ENCODE results near the gene PPP2R3A.
"Not testable (repeated sequence)": the region's sequence is repeated elsewhere in the genome, so short reads cannot be mapped to it uniquely, and the experiment has no call there.

PPP2R3A gene

GRCh38 chr3:136122006-136122405 lies 156.5 kb downstream of the PPP2R3A start:
- Histone ChIP-seq H3K4me3 (ENCODE audit: low read length) (no peak overlapping the region), H4K20me1 (ENCODE audit: insufficient read depth, low read length) (no peaks in the 10 kb centered on the region), H3K9me3 (replicated peaks; ENCODE audit: insufficient read depth, low read length) (no peaks in the 10 kb centered on the region), H3K4me2 (ENCODE audit: low read depth, low read length) (no peak overlapping the region), H3K36me3 (replicated peaks; ENCODE audit: insufficient read depth, low read length) (no peaks in the 10 kb centered on the region), H3K4me1 (ENCODE audit: low read length) (no peaks in the 10 kb centered on the region; the same call in 1 of the 2 replicates), H3K9ac (ENCODE audit: low read length) (no peak overlapping the region), H3K79me2 (ENCODE audit: low read length) (no peaks in the 10 kb centered on the region), H3K27ac (ENCODE audit: low read length) (no peak overlapping the region), H2AFZ (ENCODE audit: low read length) (no peak overlapping the region), H3K27me3 (replicated peaks; ENCODE audit: insufficient read depth, low read length) (no peaks in the 10 kb centered on the region), H3F3A (ENCODE audit: insufficient read depth, low read length) (no peaks in the 10 kb centered on the region), H3K9me2 (replicated peaks; ENCODE audit: insufficient read depth, low read length) (no peaks in the 10 kb centered on the region)
- no peak for DNase-seq
- TF ChIP-seq EZH2phosphoT487 (IDR thresholded peaks at IDR 0.05; ENCODE audit: low read length) (no peak), CTCF (IDR thresholded peaks at IDR 0.05; ENCODE audit: low read length) (no peak), EZH2 (optimal IDR thresholded peaks at IDR 0.05; ENCODE audit: low read depth, low read length) (no peak)

- not testable (repeated sequence) for H3K27ac ChIP-seq (ENCODE audit: low read length); H3F3A ChIP-seq (ENCODE audit: insufficient read depth, low read length); H3K9me3 ChIP-seq (replicated peaks; ENCODE audit: insufficient read depth, low read length); H4K20me1 ChIP-seq (ENCODE audit: insufficient read depth, low read length); H3K9me2 ChIP-seq (replicated peaks; ENCODE audit: insufficient read depth, low read length); H3K79me2 ChIP-seq (ENCODE audit: low read length); DNase-seq; H3K4me3 ChIP-seq (ENCODE audit: low read length); H3K4me1 ChIP-seq (ENCODE audit: low read length); H3K36me3 ChIP-seq (replicated peaks; ENCODE audit: insufficient read depth, low read length); H3K9ac ChIP-seq (ENCODE audit: low read length); H2AFZ ChIP-seq (ENCODE audit: low read length); H3K4me2 ChIP-seq (ENCODE audit: low read depth, low read length); H3K27me3 ChIP-seq (replicated peaks; ENCODE audit: insufficient read depth, low read length)
These were observed 166.1 kb downstream of the PPP2R3A start for GRCh38 chr3:136131647-136132046.

DNA sequence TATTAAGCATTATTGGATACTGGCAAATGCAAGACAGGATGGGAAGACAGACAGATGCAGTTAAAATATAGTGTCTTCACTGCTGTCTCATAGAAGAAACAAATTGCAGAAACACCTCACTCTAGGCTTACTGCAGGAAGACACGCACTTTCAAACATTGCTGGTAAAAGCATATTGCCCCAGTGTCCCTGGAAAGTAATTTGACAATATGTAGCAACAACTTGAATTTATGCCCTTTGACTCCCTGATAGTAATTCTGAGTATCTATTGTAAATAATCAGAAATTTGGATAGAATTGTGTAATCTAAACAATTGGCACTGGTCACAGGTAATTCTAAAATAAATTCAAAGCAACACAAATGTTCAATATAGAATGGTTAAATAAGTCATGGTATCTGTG lies 168.6 kb downstream of the PPP2R3A start:
- peaks cover 14% of the 10 kb centered on the region for H3F3A ChIP-seq (ENCODE audit: insufficient read depth, low read length)
- H3K4me1 ChIP-seq (ENCODE audit: low read length) = peaks cover 9% of the 10 kb centered on the region

More for the DNA sequence above, 168.6 kb downstream of the PPP2R3A start:
- Histone ChIP-seq H2AFZ (ENCODE audit: low read length) (no peak overlapping the region), H3K79me2 (ENCODE audit: low read length) (no peaks in the 10 kb centered on the region; the same call in 1 of the 2 replicates), H3K27me3 (replicated peaks; ENCODE audit: insufficient read depth, low read length) (no peaks in the 10 kb centered on the region), H3K9ac (ENCODE audit: low read length) (no peak overlapping the region), H3K9me3 (replicated peaks; ENCODE audit: insufficient read depth, low read length) (no peaks in the 10 kb centered on the region), H4K20me1 (ENCODE audit: insufficient read depth, low read length) (no peaks in the 10 kb centered on the region), H3K36me3 (replicated peaks; ENCODE audit: insufficient read depth, low read length) (no peaks in the 10 kb centered on the region), H3K4me2 (ENCODE audit: low read depth, low read length) (no peak overlapping the region), H3K4me3 (ENCODE audit: low read length) (no peak overlapping the region), H3K27ac (ENCODE audit: low read length) (no peak overlapping the region), H3K9me2 (replicated peaks; ENCODE audit: insufficient read depth, low read length) (no peaks in the 10 kb centered on the region)
- TF ChIP-seq EZH2 (optimal IDR thresholded peaks at IDR 0.05; ENCODE audit: low read depth, low read length) (no peak), CTCF (IDR thresholded peaks at IDR 0.05; ENCODE audit: low read length) (no peak), EZH2phosphoT487 (IDR thresholded peaks at IDR 0.05; ENCODE audit: low read length) (no peak)
- DNase-seq = no peak
